DND-41 (cell line): ENCODE measurements around the gene ILF3.
"Not testable (repeated sequence)": the region's sequence is repeated elsewhere in the genome, so short reads cannot be mapped to it uniquely, and the experiment has no call there.

Experiments
- CTCF ChIP-seq: IDR thresholded peaks from 2 replicates; pipeline ENCODE4 v1.5.1; 2012; ENCODE audit warnings: borderline replicate concordance, low read length, moderate library complexity, mild to moderate bottlenecking; ENCODE audit not compliant: poor library complexity, severe bottlenecking; ENCODE audit errors: extremely low read depth
- EZH2 ChIP-seq: IDR thresholded peaks from 3 replicates; pipeline ENCODE4 v1.6.1; 2012; ENCODE audit warnings: borderline replicate concordance, low read depth, mild to moderate bottlenecking, moderate library complexity, low read length, inconsistent platforms; ENCODE audit not compliant: severe bottlenecking

- TF ChIP-seq CTCF, EZH2: not testable (repeated sequence)
Observed at GRCh38 chr19:10663252-10663563, 9.1 kb downstream of the ILF3 start.
